Measurements from ENCODE around the gene HCN2. TPM values are rescaled to one million over a fixed set of nuclear protein-coding genes. Genes with fewer than 3 reads are reported as not detected.

HCN2 gene
- total RNA-seq, 2 donors from 2014 or later = 0.14 to 8.5 TPM

DNA sequence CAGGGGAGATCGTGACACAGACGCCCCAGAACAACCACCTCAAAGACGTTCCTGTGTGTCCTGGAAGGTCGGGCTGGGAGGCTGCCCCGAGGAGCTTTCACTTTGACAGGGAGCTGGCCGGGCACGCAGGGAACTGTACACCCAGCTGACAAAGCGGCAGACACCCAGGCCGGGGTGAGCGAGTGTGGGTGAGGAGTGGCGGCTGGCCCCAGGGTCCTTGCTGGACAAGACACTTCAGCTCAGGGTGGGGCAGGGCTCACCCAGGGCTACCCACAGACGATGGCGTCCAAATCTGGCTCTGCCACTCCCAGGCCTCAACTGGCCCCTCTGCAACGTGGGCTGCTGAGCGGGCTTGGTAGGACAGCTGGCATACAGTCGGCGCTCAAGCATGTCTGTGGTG is 52.0 kb downstream of the HCN2 start:
- Histone ChIP-seq H3K9me3 (no peaks in the 10 kb centered on the region), H3K36me3 (no peaks in the 10 kb centered on the region), H3K27ac (peak overlapping the region in 1 of 2 donors; percentile 14), H3K4me3 (no peak overlapping the region), H3K4me1 (replicated peaks) (no peaks in the 10 kb centered on the region), H3K27me3 (replicated peaks; ENCODE audit: insufficient read depth) (no peaks in the 10 kb centered on the region)
- no peak for DNase-seq (ENCODE audit: low spot score)
- TF ChIP-seq CTCF (IDR thresholded peaks at IDR 0.05) (no peak), POLR2AphosphoS5 (IDR thresholded peaks at IDR 0.05) (no peak), POLR2A (IDR thresholded peaks at IDR 0.05) (no peak)
- 73% methylated on average over 17 of the region's 17 CpGs for WGBS
- intact Hi-C loops (cut with DNase I) = no loop called here

GRCh38 chr19:642767-643727 is 53.4 kb downstream of the HCN2 start:
- DNase-seq (ENCODE audit: low spot score) = no peak
- WGBS = 77% methylated on average over 61 of the region's 70 CpGs
- no peaks in the 10 kb centered on the region for H3K4me1 ChIP-seq (replicated peaks)
- no peaks in the 10 kb centered on the region for H3K36me3 ChIP-seq
- no peaks in the 10 kb centered on the region for H3K27me3 ChIP-seq (replicated peaks; ENCODE audit: insufficient read depth)
- H3K9me3 ChIP-seq = no peaks in the 10 kb centered on the region
- TF ChIP-seq POLR2AphosphoS5 (IDR thresholded peaks at IDR 0.05) (no peak), CTCF (IDR thresholded peaks at IDR 0.05) (no peak), POLR2A (IDR thresholded peaks at IDR 0.05) (no peak)
- no peak overlapping the region for H3K4me3 ChIP-seq
- intact Hi-C loops (cut with DNase I) = no loop called here
- no peak overlapping the region for H3K27ac ChIP-seq

DNA sequence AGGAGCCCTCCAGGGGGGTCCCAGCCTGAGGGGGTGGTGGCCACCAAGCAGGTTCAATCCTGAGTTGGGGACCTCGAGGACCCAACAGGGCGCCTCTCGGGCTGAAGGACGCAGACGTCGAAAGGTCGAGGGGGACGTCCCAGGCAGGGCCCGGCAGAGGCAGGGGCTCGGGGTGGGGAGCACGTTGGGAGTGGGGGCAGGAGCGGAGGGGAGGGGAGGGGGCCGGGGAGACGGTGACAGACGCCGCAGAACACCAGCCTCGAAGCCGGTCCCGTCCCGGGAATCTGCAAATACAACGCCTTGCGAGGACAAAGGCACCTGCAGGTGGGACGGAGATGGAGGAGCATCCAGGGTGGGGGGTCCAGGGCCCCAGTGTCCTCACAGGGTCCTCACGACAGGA is 54.1 kb downstream of the HCN2 start:
- H3K9me3 ChIP-seq = no peaks in the 10 kb centered on the region
- no peak overlapping the region for H3K27ac ChIP-seq
- 87% methylated on average over 24 of the region's 24 CpGs for WGBS
- no peak for DNase-seq (ENCODE audit: low spot score)
- H3K36me3 ChIP-seq = no peaks in the 10 kb centered on the region
- TF ChIP-seq POLR2AphosphoS5 (IDR thresholded peaks at IDR 0.05) = no peak
- TF ChIP-seq CTCF (IDR thresholded peaks at IDR 0.05) = no peak
- no peak for TF ChIP-seq POLR2A (IDR thresholded peaks at IDR 0.05)
- H3K4me1 ChIP-seq (replicated peaks) = no peaks in the 10 kb centered on the region
- H3K27me3 ChIP-seq (replicated peaks; ENCODE audit: insufficient read depth) = no peaks in the 10 kb centered on the region
- intact Hi-C loops (cut with DNase I) = no loop called here
- no peak overlapping the region for H3K4me3 ChIP-seq

DNA sequence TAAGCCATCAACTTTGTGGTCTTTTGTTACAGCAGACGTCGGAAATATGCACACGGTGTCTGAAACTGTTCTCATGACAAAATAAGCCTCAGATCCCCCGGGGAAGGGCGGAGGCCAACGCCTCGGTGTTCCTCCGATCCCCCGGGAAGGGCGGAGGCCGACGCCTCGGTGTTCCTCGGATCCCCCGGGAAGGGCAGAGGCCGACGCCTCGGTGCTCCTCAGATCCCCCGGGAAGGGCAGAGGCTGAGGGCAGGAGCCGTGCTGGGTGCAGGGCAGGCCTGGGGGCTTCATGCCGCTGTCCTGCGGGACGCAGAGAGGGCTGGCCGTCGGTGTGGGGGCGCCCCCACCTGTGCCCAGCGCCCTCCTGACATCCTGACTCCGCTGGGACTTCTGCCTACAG is 54.7 kb downstream of the HCN2 start:
- Histone ChIP-seq H3K36me3 (no peaks in the 10 kb centered on the region), H3K27ac (no peak overlapping the region), H3K27me3 (replicated peaks; ENCODE audit: insufficient read depth) (no peaks in the 10 kb centered on the region), H3K4me1 (replicated peaks) (no peaks in the 10 kb centered on the region), H3K9me3 (no peaks in the 10 kb centered on the region), H3K4me3 (no peak overlapping the region)
- intact Hi-C loops (cut with DNase I) = no loop called here
- 78% methylated on average over 28 of the region's 28 CpGs for WGBS
- TF ChIP-seq POLR2AphosphoS5 (IDR thresholded peaks at IDR 0.05) = no peak
- no peak for TF ChIP-seq POLR2A (IDR thresholded peaks at IDR 0.05)
- TF ChIP-seq CTCF (IDR thresholded peaks at IDR 0.05) = no peak
- no peak for DNase-seq (ENCODE audit: low spot score)

GRCh38 chr19:644789-645188 is 55.1 kb downstream of the HCN2 start:
- 86% methylated on average over 13 of the region's 14 CpGs for whole genome bisulfite sequencing
- no peak for DNase-seq (ENCODE audit: low spot score)
- H3K4me1 ChIP-seq (replicated peaks) = no peaks in the 10 kb centered on the region
- no peak overlapping the region for H3K4me3 ChIP-seq
- H3K27me3 ChIP-seq (replicated peaks; ENCODE audit: insufficient read depth) = no peaks in the 10 kb centered on the region
- intact Hi-C loops (cut with DNase I) = no loop called here
- H3K9me3 ChIP-seq = no peaks in the 10 kb centered on the region
- H3K36me3 ChIP-seq = no peaks in the 10 kb centered on the region
- no peak overlapping the region for H3K27ac ChIP-seq
- TF ChIP-seq POLR2AphosphoS5 (IDR thresholded peaks at IDR 0.05) (no peak), CTCF (IDR thresholded peaks at IDR 0.05) (no peak), POLR2A (IDR thresholded peaks at IDR 0.05) (no peak)

Measured in prostate gland (tissue), 2 donors.